Activated CD4-positive, alpha-beta T cell treated with anti-CD3 and anti-CD28 coated beads, Interleukin-2, amount 10 ng/mL, durations not matched to agents 24 days and 14 days (primary cell): ENCODE data around the gene NOS1. TPM values are rescaled to one million over a fixed set of nuclear protein-coding genes. Genes with fewer than 3 reads are reported as not detected.
"Not testable (repeated sequence)": the region's sequence is repeated elsewhere in the genome, so short reads cannot be mapped to it uniquely, and the experiment has no call there.

Experiments used
- DNase-seq: peaks from one replicate; pipeline ENCODE4 v3.0.0; 2022
- H3K27ac Mint-ChIP-seq: one replicate; pipeline ENCODE4 v1.8.0; 2022; ENCODE audit warnings: mild to moderate bottlenecking, mixed read lengths
- H3K27me3 Mint-ChIP-seq: one replicate; pipeline ENCODE4 v1.8.0; 2022; ENCODE audit warnings: mixed read lengths
- H3K36me3 Mint-ChIP-seq: one replicate; pipeline ENCODE4 v1.8.0; 2022; ENCODE audit warnings: low read depth, mild to moderate bottlenecking, mixed read lengths
- H3K4me1 Mint-ChIP-seq: one replicate; pipeline ENCODE4 v1.8.0; 2021; ENCODE audit warnings: mixed read lengths
- H3K4me3 Mint-ChIP-seq: one replicate; pipeline ENCODE4 v1.8.0; 2022; ENCODE audit warnings: mild to moderate bottlenecking, moderate library complexity, mixed read lengths
- H3K9me3 Mint-ChIP-seq: one replicate; pipeline ENCODE4 v1.8.0; 2021; ENCODE audit warnings: mixed read lengths
- intact Hi-C: fragments of 100-400 bp; cut with micrococcal nuclease; formaldehyde crosslinking; loops from one replicate; pipeline ENCODE4 v1.15.1; 2023
- total RNA-seq: library from RNA; stranded (reverse); gene quantifications from 2 replicates; pipeline ENCODE4 v1.2.3, GENCODE V29; 2022

The NOS1 gene
- not detected in 2 replicates for total RNA-seq

DNA sequence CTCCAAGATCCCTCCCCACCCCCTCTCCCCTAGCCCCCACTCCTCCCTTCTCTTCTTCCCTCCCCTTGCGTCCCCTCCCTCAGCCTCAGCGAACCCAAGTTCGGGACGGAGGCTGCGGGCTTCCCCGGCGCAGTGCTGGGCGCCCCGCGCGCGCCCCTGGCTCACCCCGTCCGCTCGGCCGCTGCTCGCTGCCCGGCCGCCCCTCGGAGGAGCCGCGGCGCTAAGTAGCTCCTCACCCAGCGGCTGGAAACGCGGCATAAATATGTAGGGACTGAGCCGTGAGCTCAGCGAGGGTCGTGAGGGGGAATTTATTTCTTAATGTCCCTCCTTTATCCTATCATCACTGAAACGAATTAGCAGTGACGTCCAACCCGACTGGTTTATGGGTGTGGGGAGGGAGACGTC lies at the start of gene NOS1:
Gene NOS1 (minus strand): TSS at position 280 of the 405 bp plus-strand sequence. CDS start 30,557 bp downstream, outside the sequence.
- DNase-seq, result no peak
- Mint-ChIP-seq H3K4me3 (no peak within 1 kb of the TSS), H3K27me3 (peaks cover 42% of the 10 kb centered on the region), H3K9me3 (no peaks in the 10 kb centered on the region), H3K36me3 (no peaks in the 10 kb centered on the region), H3K27ac (no peak within 1 kb of the TSS), H3K4me1 (no peaks in the 10 kb centered on the region)
- intact Hi-C loops, result no loop called here

DNA sequence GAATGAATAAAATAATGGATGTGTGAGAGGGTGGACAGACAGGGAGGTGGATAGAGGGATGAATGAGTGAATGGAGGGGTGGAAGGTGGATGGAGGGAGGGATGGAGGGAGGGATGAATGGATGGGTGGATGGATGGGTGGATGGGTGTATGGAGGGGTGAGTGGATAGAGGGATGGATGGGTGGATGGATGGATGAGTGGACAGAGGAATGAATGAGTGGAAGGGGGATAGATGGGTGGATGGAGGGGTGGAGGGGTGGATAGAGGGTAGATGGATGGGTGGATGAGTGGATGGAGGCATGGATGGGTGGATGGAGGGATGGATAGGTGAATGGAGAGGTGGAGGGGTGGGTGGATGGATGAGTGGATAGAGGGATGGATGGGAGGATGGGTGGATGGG lies 47.9 kb upstream of the NOS1 start:
- Mint-ChIP-seq H3K27ac (no peak overlapping the region), H3K27me3 (no peaks in the 10 kb centered on the region), H3K9me3 (no peaks in the 10 kb centered on the region), H3K4me1 (no peaks in the 10 kb centered on the region), H3K36me3 (no peaks in the 10 kb centered on the region), H3K4me3 (no peak overlapping the region)
- intact Hi-C loops, result no loop called here
- no peak for DNase-seq

- H3K9me3 Mint-ChIP-seq, result no peaks in the 10 kb centered on the region
- no peaks in the 10 kb centered on the region for H3K36me3 Mint-ChIP-seq
- H3K27me3 Mint-ChIP-seq, result no peaks in the 10 kb centered on the region
- no peak overlapping the region for H3K4me3 Mint-ChIP-seq
- H3K4me1 Mint-ChIP-seq, result no peaks in the 10 kb centered on the region
- intact Hi-C loops, result no loop called here
- no peak overlapping the region for H3K27ac Mint-ChIP-seq
- no peak for DNase-seq
These were observed 46.9 kb upstream of the NOS1 start for GRCh38 chr12:117408161-117408791.

DNA sequence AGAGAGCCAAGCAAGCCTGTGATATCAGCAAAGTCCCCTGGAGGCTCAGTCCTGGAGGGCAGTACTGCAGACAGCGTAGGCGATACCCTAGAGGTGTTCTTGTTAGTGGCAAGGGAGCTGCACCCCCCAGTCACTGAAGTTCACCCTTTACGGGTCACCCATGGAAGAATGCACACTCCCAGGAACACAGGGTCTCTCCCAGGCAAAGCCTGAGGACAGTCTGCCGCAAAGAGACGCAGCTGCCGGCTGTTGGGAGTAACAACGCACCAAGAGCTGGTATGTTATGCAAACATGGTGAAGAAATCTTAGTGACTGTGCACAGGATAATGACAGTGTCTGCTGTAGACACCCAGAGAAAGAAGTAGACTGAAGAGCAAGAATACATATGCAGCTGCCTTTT lies 43.5 kb upstream of the NOS1 start:
- Mint-ChIP-seq H3K9me3 (peaks cover 10% of the 10 kb centered on the region), H3K27ac (no peak overlapping the region), H3K4me3 (no peak overlapping the region), H3K27me3 (no peaks in the 10 kb centered on the region), H3K4me1 (no peaks in the 10 kb centered on the region), H3K36me3 (no peaks in the 10 kb centered on the region)
- intact Hi-C loops, result no loop called here
- no peak for DNase-seq

DNA sequence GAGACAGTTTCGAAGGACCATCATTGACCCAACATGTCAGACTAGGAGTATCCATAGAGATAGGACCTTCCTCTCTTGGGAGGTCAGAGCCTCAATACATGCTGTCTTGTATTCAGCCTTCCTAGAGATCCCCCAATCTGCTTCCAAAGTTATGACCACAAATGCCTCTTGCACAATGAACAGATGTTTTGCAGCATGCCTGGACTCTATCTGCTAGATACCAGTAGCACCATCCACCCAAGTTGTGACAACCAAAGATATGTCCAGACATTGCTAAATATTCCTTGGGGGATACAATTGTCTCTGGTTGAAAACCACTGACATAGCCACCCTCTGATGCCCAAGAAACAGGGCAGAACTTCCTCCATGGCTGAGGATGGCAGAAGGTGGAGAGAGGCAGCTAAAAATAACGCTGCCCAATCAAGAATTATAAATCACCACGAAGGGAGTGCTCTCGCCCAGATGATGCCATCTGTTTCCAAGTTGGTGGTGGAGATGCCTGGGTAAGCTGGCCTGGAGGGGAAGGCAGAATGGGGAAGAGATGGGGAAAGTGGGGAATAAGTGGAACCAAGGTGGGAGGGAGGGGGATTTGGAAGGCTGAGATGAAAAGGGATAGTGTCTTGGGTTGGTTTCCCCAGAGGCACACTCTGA lies 42.9 kb upstream of the NOS1 start:
- Mint-ChIP-seq H3K4me3 (no peak overlapping the region), H3K4me1 (no peaks in the 10 kb centered on the region), H3K27ac (no peak overlapping the region), H3K27me3 (no peaks in the 10 kb centered on the region), H3K9me3 (peaks cover 12% of the 10 kb centered on the region), H3K36me3 (no peaks in the 10 kb centered on the region)
- intact Hi-C loops, result no loop called here
- no peak for DNase-seq

DNA sequence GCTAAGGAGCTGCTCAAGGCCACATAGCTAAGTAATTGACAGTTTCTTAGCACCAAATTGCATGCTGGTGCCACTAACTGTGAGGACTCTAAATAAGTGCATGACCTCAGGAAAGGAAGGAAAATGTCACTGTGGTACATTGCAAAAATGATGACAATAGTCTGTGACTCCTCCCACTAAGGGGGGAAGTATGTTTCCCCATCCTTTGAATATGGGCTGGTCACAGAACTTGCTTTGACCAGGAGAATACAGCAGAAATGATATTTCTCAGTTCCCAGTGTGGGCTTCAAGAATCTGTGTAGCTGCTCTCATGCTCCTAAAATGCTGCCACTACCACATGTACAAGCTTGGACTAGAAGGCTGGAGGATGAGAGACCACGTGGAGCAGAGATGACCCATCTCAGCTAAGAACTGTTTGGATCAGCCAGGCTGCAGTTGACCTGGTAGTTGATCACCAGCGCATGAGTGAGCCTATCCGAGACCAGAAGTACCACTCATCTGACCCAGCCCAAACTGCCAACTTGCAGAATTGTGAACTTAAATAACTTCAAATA lies 42.2 kb upstream of the NOS1 start:
- intact Hi-C loops, result no loop called here
- no peak overlapping the region for H3K4me3 Mint-ChIP-seq

DNA sequence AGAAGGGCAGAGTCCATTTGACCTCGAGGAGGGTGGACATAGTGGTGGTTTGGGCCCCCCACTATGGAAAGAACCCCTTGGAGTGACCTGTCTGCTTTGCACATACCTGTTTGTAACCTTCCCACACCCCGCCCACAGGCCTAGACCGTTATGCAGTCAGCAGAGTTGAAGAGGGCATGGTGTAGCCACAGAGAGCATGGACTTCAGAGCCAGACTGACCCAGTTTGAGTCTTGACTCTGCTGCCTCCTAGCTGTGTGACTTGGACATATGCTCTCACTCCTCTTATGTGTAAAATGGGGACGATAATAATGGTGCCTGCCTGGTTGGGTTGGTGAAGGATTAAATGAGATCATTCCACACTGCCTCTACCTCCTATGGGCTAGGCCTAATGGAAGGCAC lies 40.9 kb upstream of the NOS1 start:
- H3K4me1 Mint-ChIP-seq, result no peaks in the 10 kb centered on the region
- no peak overlapping the region for H3K27ac Mint-ChIP-seq
- intact Hi-C loops, result no loop called here

More for the DNA sequence above, 42.2 kb upstream of the NOS1 start:
- Mint-ChIP-seq H3K27me3 (no peaks in the 10 kb centered on the region), H3K36me3 (no peaks in the 10 kb centered on the region), H3K27ac (no peak overlapping the region), H3K4me1 (no peaks in the 10 kb centered on the region), H3K9me3 (peaks cover 13% of the 10 kb centered on the region)
- DNase-seq, result no peak

DNA sequence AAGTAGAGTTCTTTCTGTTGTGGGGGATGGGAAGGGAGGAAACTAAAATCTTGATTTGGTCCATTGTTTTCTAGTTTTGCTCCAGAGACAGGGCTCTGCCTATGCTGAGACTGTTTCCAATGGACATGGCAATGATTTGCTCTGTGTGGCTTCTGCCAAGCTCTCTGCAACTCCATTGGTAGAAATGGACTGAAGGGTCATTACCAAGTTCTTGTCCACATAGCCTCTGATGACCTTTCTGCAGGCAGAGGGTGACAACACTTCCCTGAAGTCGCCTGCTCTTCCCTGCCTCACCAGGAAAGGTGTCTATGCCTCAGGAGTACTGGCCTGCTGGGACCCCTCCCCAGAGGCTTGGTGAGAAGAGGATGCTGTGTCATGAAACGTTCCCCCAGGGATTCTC lies 39.5 kb upstream of the NOS1 start:
- peaks cover 13% of the 10 kb centered on the region for H3K9me3 Mint-ChIP-seq
- no peaks in the 10 kb centered on the region for H3K4me1 Mint-ChIP-seq
- H3K27me3 Mint-ChIP-seq, result no peaks in the 10 kb centered on the region
- no peak overlapping the region for H3K27ac Mint-ChIP-seq
- H3K4me3 Mint-ChIP-seq, result no peak overlapping the region
- intact Hi-C loops, result no loop called here
- no peaks in the 10 kb centered on the region for H3K36me3 Mint-ChIP-seq
- no peak for DNase-seq

More for the DNA sequence above, 40.9 kb upstream of the NOS1 start:
- Mint-ChIP-seq H3K9me3 (peaks cover 13% of the 10 kb centered on the region), H3K4me3 (no peak overlapping the region), H3K27me3 (no peaks in the 10 kb centered on the region), H3K36me3 (no peaks in the 10 kb centered on the region)
- no peak for DNase-seq

GRCh38 chr12:117398482-117398881 lies 37.1 kb upstream of the NOS1 start:
- H3K4me3 Mint-ChIP-seq, H3K4me1 Mint-ChIP-seq, intact Hi-C loops: not testable (repeated sequence)

DNA sequence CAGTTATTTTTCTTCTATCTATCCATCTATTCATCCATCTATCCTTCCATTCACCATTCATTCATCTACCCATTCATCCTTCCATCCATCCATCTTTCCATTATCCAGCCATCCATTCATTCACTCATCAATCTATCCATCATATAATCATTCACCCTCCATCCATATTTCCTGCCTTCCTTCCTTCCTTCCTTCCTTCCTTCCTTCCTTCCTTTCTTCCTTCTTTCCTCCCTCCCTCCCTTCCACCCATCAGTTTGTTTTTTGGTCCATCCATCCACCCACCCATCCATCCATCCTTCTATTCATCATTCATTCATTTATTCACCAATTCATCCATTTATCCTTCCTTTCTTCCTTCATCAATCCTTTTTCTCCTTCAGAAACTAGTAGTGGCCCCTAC lies 34.3 kb upstream of the NOS1 start:
- H3K27me3 Mint-ChIP-seq, result no peaks in the 10 kb centered on the region
- DNase-seq, result no peak
- no peak overlapping the region for H3K4me3 Mint-ChIP-seq
- H3K36me3 Mint-ChIP-seq, result no peaks in the 10 kb centered on the region
- H3K27ac Mint-ChIP-seq, result no peak overlapping the region
- H3K4me1 Mint-ChIP-seq, result no peaks in the 10 kb centered on the region
- peaks cover 3% of the 10 kb centered on the region for H3K9me3 Mint-ChIP-seq
- intact Hi-C loops, result no loop called here

More at GRCh38 chr12:117398482-117398881, 37.1 kb upstream of the NOS1 start:
- not testable (repeated sequence) for H3K27ac Mint-ChIP-seq, H3K27me3 Mint-ChIP-seq, H3K36me3 Mint-ChIP-seq, DNase-seq
- peaks cover 13% of the 10 kb centered on the region for H3K9me3 Mint-ChIP-seq

DNA sequence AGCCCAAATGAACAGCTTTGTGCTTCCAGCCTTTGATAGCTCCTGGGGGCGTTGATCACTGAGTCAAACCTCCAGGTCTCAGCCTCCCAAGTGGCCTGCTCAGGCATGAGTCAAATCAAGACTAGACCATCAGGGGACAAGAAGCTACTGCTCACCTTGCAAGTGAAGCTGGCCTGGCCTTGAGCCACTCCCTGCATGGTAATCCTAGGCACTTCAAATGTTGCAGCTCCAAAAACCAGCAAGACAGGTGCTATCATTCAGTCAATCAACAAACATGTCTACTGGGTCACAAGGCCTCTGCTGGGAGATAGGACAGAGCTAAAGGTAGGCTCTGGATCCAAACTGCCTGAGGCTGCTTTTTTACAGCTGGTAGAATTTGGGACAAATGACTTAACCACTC lies 33.1 kb upstream of the NOS1 start:
- no peak for DNase-seq
- Mint-ChIP-seq H3K27me3 (no peaks in the 10 kb centered on the region), H3K9me3 (peaks cover 2% of the 10 kb centered on the region), H3K36me3 (no peaks in the 10 kb centered on the region), H3K27ac (no peak overlapping the region), H3K4me1 (no peaks in the 10 kb centered on the region), H3K4me3 (no peak overlapping the region)
- intact Hi-C loops, result no loop called here

DNA sequence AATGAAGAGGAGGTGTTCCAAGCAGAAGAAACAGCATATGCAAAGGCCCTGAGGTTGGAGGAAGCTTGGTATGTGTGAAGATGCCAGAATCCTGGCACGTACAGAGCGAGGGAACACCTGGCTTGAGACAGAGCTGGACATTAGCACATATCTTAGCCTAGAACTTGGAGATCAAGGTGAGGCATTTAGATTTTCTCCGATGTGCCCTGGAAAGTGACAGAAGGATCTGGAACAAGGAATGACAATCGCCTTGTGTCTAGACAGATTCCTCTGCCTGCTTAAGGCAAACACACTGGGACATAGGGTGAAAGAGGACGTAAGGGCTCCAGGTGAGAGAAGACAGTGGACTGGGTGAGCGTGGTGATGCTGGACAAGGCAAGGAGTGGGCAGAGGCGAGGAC lies 32.2 kb upstream of the NOS1 start:
- H3K9me3 Mint-ChIP-seq, result no peaks in the 10 kb centered on the region
- H3K4me1 Mint-ChIP-seq, result no peaks in the 10 kb centered on the region
- no peaks in the 10 kb centered on the region for H3K27me3 Mint-ChIP-seq
- H3K4me3 Mint-ChIP-seq, result no peak overlapping the region
- intact Hi-C loops, result no loop called here
- DNase-seq, result no peak
- H3K27ac Mint-ChIP-seq, result no peak overlapping the region
- no peaks in the 10 kb centered on the region for H3K36me3 Mint-ChIP-seq

DNA sequence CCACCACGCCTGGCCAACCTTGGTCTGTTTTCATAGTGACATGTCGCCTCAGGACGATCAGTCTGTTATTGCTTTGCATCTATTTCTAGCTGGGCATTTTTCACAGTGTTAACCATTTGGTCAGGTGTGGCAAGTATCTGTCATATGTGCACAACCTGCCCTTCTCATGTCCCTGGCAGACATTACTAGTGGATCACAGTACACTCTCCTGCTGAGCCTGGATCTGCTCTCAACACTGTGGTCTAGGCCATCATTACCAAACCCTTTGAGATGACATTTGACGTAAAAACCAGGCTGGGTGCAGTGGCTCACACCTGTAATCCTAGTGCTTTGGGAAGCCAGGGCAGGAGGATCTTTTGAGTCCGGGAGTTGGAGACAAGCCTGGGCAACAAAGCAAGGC lies 29.4 kb upstream of the NOS1 start:
- Mint-ChIP-seq H3K9me3 (no peaks in the 10 kb centered on the region), H3K4me1 (no peaks in the 10 kb centered on the region), H3K36me3 (no peaks in the 10 kb centered on the region), H3K27ac (no peak overlapping the region), H3K4me3 (no peak overlapping the region), H3K27me3 (no peaks in the 10 kb centered on the region)
- intact Hi-C loops, result no loop called here
- DNase-seq, result no peak

GRCh38 chr12:117388951-117389446 lies 27.6 kb upstream of the NOS1 start:
- no peak for DNase-seq
- no peak overlapping the region for H3K27ac Mint-ChIP-seq
- intact Hi-C loops, result no loop called here
- no peaks in the 10 kb centered on the region for H3K9me3 Mint-ChIP-seq
- H3K27me3 Mint-ChIP-seq, result no peaks in the 10 kb centered on the region
- no peak overlapping the region for H3K4me3 Mint-ChIP-seq
- no peaks in the 10 kb centered on the region for H3K36me3 Mint-ChIP-seq
- no peaks in the 10 kb centered on the region for H3K4me1 Mint-ChIP-seq
